Karpas-422 (cell line): Measurements from ENCODE around the gene CELSR1. TPM values are rescaled to one million over a fixed set of nuclear protein-coding genes. Genes with fewer than 3 reads are reported as not detected.
"Not testable (repeated sequence)": the region's sequence is repeated elsewhere in the genome, so short reads cannot be mapped to it uniquely, and the experiment has no call there.

Experiments
- DNase-seq: peaks from one replicate; pipeline ENCODE4 v3.0.0-alpha.2; 2015
- H2AFZ ChIP-seq: fragments of 200-600 bp; sonication (generic); 2 replicates; pipeline ENCODE4 v1.6.1; 2014; ENCODE audit warnings: antibody characterized with exemption, low read length, mixed read lengths
- H3K27ac ChIP-seq: fragments of 200-600 bp; sonication (generic); 2 replicates; pipeline ENCODE4 v1.5.1; 2014; ENCODE audit warnings: mild to moderate bottlenecking, low read length, moderate library complexity
- H3K27me3 ChIP-seq: fragments of 200-600 bp; sonication (generic); 2 replicates; pipeline ENCODE4 v1.6.1; 2014; ENCODE audit warnings: low read length, mixed read lengths
- H3K36me3 ChIP-seq: fragments of 200-600 bp; sonication (generic); 2 replicates; pipeline ENCODE4 v1.6.1; 2014; ENCODE audit warnings: low read length, mixed read lengths; ENCODE audit not compliant: insufficient read depth
- H3K4me1 ChIP-seq: fragments of 200-600 bp; sonication (generic); 2 replicates; pipeline ENCODE4 v1.6.1; 2014; ENCODE audit warnings: mild to moderate bottlenecking, low read length, mixed read lengths
- H3K4me2 ChIP-seq: fragments of 200-600 bp; sonication (generic); 2 replicates; pipeline ENCODE4 v1.6.1; 2014; ENCODE audit warnings: low read length, low read depth, mild to moderate bottlenecking; ENCODE audit not compliant: poor library complexity, severe bottlenecking
- H3K4me3 ChIP-seq: fragments of 200-600 bp; sonication (generic); 2 replicates; pipeline ENCODE4 v1.5.1; 2014; ENCODE audit warnings: mild to moderate bottlenecking, antibody characterized with exemption, low read length, mixed read lengths
- H3K79me2 ChIP-seq: fragments of 200-600 bp; sonication (generic); 2 replicates; pipeline ENCODE4 v1.6.1; 2014; ENCODE audit warnings: mild to moderate bottlenecking, low read length, mixed read lengths
- H3K9ac ChIP-seq: fragments of 200-600 bp; sonication (generic); 2 replicates; pipeline ENCODE4 v1.6.0; 2014; ENCODE audit warnings: low read length
- H3K9me2 ChIP-seq: fragments of 200-600 bp; sonication (generic), shearing (Covaris generic); replicated peaks from 2 replicates; pipeline ENCODE4 v1.6.0; 2014; ENCODE audit warnings: mild to moderate bottlenecking, low read length, moderate library complexity; ENCODE audit not compliant: insufficient read depth
- H3K9me3 ChIP-seq: fragments of 300-700, 200-600 bp; sonication (generic); 2 replicates; pipeline ENCODE4 v1.6.1; 2014; ENCODE audit warnings: low read length, mixed read lengths
- H4K20me1 ChIP-seq: fragments of 200-600 bp; sonication (generic); 2 replicates; pipeline ENCODE4 v1.6.1; 2014; ENCODE audit warnings: mild to moderate bottlenecking, antibody characterized with exemption, low read length, low read depth; ENCODE audit not compliant: insufficient read depth
- total RNA-seq: library from RNA; depleted of rRNA; stranded (reverse); fragments of >200 nt; shearing (Covaris generic); gene quantifications from 2 replicates; pipeline ENCODE4 v1.2.3, GENCODE V29; 2014; ENCODE audit warnings: low replicate concordance

CELSR1 gene
- total RNA-seq, 1 experiment from 2014 or later: 0.11 TPM

DNA sequence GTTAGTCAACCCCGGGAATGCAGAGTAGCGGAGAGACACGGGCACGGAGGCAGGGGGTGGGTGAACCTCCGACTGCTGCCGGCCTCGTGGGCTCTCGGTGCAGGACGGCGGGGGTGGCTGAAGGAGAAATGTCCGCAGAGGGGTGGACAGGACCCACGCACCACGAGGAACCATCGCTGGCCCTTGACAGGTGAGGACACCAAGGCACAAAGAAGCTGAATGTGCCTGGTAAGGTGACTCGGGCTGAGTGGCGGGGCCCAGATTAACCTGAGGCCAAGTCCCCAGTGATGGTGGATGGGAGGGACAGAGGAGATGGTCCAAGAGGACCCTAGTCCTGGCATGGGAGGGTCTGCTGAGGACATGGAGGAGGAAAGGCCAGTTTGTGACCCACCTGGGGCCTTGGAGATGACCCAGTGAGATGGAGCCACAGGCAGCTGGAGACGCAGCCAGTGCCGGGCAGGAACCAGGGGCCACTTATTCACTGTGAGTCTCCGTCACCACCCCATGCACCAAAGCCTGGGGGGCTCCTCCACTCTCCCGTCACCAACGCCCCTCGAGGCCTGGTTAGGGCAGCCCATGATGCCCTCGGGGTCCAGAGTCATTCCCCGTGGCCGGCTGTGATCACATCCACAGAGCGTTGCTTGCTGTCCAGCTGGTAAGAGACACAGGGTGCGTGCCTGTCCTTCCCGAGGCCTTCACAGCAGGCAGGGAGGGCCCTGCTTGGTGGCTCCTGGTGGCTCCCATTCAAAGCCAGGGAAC lies 64.2 kb downstream of the CELSR1 start:
- no peak overlapping the region for H3K4me3 ChIP-seq
- H3K9me3 ChIP-seq: no peaks in the 10 kb centered on the region
- no peak overlapping the region for H3K27ac ChIP-seq
- no peaks in the 10 kb centered on the region for H3K9me2 ChIP-seq
- H2AFZ ChIP-seq: no peak overlapping the region
- no peaks in the 10 kb centered on the region for H4K20me1 ChIP-seq
- no peaks in the 10 kb centered on the region for H3K36me3 ChIP-seq
- no peaks in the 10 kb centered on the region for H3K79me2 ChIP-seq
- no peaks in the 10 kb centered on the region for H3K27me3 ChIP-seq
- no peak for DNase-seq
- no peak overlapping the region for H3K4me2 ChIP-seq
- no peaks in the 10 kb centered on the region for H3K4me1 ChIP-seq
- H3K9ac ChIP-seq: no peak overlapping the region

DNA sequence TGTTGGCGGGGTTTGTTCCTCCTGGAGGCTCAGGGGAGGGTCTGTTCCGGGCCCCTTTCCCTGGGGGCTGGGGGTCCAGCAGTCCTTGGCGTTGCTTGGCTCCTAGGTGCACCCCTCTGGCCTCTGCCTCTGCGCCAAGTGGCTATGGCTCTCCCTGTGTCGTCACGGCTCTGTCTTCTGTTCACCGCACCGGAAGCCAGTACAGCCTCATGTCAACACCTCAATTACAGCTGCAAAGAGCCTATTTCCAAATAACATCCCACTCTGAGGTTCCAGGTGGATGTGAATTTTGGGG lies 64.8 kb downstream of the CELSR1 start:
- H3K9ac ChIP-seq: no peak overlapping the region

DNA sequence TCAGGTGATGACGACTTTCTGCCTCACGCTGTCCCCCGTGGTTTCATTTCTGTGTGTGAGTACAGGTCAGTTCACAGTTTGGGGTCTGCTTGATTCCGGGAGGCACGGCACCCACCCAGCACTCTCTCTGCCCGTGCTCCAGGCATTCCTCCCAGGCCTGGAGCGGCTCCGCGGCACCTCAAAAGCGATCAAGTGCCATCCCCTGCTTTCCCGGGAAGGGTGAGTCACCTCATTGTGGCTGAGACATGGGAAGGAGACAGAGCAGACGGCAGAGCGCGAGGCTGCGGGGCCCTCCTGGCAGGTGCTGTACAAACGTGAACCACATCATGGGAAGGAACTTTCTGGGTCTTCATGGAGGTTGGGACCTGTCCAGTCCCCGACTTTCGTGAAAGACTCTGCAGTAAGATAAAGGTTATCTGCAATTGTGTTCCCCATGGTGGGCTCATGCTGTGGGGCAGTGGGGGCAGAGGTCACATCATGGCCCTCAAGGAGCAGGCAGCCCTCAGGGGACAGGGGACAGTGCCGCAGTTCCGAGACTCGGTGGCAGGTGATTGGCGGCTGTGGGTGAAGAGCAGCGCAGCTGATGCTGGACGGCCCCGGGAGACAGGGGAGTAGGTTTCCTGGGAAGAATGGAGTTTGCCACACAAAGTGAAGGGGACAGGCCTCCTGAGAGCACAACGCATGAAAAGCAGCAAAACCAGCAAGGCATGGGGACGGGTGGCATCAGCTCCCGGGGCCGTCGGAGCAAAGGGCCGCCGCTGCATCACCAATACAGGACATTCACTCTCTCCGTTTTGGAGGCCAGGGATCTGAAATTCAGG lies 65.3 kb downstream of the CELSR1 start:
- Histone ChIP-seq H3K79me2 (no peaks in the 10 kb centered on the region), H4K20me1 (no peaks in the 10 kb centered on the region), H3K4me1 (no peaks in the 10 kb centered on the region), H3K27me3 (no peaks in the 10 kb centered on the region), H3K4me3 (no peak overlapping the region), H3K4me2 (no peak overlapping the region), H2AFZ (no peak overlapping the region), H3K36me3 (no peaks in the 10 kb centered on the region), H3K9me2 (no peaks in the 10 kb centered on the region), H3K9me3 (no peaks in the 10 kb centered on the region), H3K27ac (no peak overlapping the region), H3K9ac (no peak overlapping the region)
- DNase-seq: no peak

More for the DNA sequence above, 64.8 kb downstream of the CELSR1 start:
- Histone ChIP-seq H3K4me3 (no peak overlapping the region), H3K27ac (no peak overlapping the region), H2AFZ (no peak overlapping the region), H3K36me3 (no peaks in the 10 kb centered on the region), H3K4me1 (no peaks in the 10 kb centered on the region), H3K79me2 (no peaks in the 10 kb centered on the region), H3K9me3 (no peaks in the 10 kb centered on the region), H3K27me3 (no peaks in the 10 kb centered on the region), H3K9me2 (no peaks in the 10 kb centered on the region), H4K20me1 (no peaks in the 10 kb centered on the region), H3K4me2 (no peak overlapping the region)
- DNase-seq: no peak

DNA sequence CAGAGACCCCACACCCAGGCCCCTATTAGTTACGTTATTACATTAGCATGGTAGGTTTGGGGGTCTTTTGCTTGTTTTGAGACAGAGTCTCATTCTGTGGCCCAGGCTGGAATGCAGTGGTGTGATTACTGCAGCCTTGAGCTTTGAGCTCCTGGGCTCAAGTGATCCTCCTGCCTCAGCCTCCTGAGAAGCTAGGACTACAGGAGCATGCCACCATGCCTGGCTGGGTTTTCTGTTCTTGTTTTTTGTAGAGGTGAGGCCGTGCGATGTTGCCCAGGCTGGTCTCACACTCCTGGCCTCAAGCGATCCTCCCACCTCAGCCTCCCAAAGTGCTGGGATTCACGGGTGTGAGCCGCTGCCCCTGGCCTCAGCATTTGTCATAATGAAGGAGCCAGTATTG lies 66.1 kb downstream of the CELSR1 start:
- not testable (repeated sequence) for DNase-seq

DNA sequence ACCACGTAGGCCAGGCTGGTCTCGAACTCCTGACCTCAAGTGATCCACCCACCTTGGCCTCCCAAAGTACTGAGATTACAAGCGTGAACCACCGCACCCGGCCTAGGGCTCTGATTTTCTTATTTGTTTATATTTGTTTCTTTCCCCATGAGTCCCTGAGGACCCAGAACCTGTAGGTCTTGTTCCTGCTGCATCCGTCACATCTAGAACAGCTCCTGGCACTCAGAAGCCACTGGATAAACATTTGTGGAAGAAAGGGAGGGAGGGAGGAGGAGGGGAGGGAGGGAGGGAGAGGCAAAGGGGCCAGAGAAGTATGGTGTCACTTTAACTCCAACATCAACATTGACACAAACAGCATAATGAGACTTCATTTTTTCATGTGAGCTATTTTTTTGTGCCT lies 67.7 kb downstream of the CELSR1 start:
- H4K20me1 ChIP-seq: no peaks in the 10 kb centered on the region
- no peaks in the 10 kb centered on the region for H3K79me2 ChIP-seq
- H3K4me2 ChIP-seq: no peak overlapping the region
- no peaks in the 10 kb centered on the region for H3K9me3 ChIP-seq
- H3K9me2 ChIP-seq: no peaks in the 10 kb centered on the region
- no peak overlapping the region for H2AFZ ChIP-seq
- no peaks in the 10 kb centered on the region for H3K36me3 ChIP-seq
- H3K4me1 ChIP-seq: no peaks in the 10 kb centered on the region
- no peak overlapping the region for H3K4me3 ChIP-seq
- no peak overlapping the region for H3K27ac ChIP-seq
- no peak overlapping the region for H3K9ac ChIP-seq
- DNase-seq: no peak
- H3K27me3 ChIP-seq: no peaks in the 10 kb centered on the region

More for the DNA sequence above, 66.1 kb downstream of the CELSR1 start:
- not testable (repeated sequence) for H4K20me1 ChIP-seq, H3K4me2 ChIP-seq, H2AFZ ChIP-seq, H3K9me2 ChIP-seq, H3K4me3 ChIP-seq, H3K27me3 ChIP-seq, H3K9ac ChIP-seq, H3K79me2 ChIP-seq, H3K9me3 ChIP-seq, H3K36me3 ChIP-seq, H3K4me1 ChIP-seq, H3K27ac ChIP-seq

DNA sequence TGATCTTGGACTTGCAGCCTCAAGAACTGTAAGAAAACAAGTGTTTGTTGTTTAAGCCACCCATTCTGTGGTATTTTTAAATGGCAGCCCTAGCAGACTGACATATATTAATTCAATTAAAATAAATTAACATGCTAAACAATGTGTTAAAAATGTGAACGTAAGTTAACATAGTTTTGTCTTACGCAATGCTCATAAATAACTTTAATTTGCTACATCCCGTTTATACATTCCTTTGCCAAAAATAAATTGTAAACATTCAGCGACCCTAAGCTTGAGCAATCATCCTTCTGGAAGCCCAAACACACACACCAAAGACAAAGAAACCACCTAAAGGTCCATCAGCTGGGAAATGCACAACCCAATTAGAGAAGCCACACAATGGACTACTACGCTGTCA lies 70.4 kb downstream of the CELSR1 start:
- H3K79me2 ChIP-seq: no peaks in the 10 kb centered on the region

DNA sequence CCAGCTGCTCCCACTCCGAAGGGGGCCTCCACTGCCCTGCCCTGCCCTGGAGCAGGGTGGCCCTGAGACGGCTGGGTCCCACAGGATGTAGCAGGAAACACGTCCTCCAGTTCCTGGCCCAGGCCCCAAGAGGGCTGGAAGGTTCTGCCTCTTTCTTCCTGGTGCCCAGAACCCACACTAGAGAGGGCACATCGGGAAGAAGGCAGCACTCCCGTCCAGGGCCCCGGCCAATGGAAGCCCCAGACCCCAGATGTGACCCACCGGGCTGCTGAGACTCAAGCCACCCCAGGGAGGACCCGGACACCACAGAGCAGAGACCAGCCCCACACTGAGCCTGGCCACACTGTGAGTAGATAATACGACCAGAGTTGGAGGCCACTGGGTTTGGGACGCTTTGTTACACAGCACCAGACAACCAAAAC lies 71.2 kb downstream of the CELSR1 start:
- Histone ChIP-seq H3K79me2 (no peaks in the 10 kb centered on the region), H3K27ac (no peak overlapping the region), H2AFZ (no peak overlapping the region), H3K9ac (no peak overlapping the region), H3K4me3 (no peak overlapping the region), H3K4me2 (no peak overlapping the region), H3K9me3 (no peaks in the 10 kb centered on the region), H3K9me2 (no peaks in the 10 kb centered on the region), H3K36me3 (no peaks in the 10 kb centered on the region), H3K4me1 (no peaks in the 10 kb centered on the region), H4K20me1 (no peaks in the 10 kb centered on the region), H3K27me3 (no peaks in the 10 kb centered on the region)
- DNase-seq: no peak

More for the DNA sequence above, 70.4 kb downstream of the CELSR1 start:
- Histone ChIP-seq H3K9me3 (no peaks in the 10 kb centered on the region), H3K27ac (no peak overlapping the region), H3K9me2 (no peaks in the 10 kb centered on the region), H3K4me1 (no peaks in the 10 kb centered on the region), H3K4me3 (no peak overlapping the region), H3K36me3 (no peaks in the 10 kb centered on the region), H3K9ac (no peak overlapping the region), H3K27me3 (no peaks in the 10 kb centered on the region), H4K20me1 (no peaks in the 10 kb centered on the region), H2AFZ (no peak overlapping the region), H3K4me2 (no peak overlapping the region)
- no peak for DNase-seq

DNA sequence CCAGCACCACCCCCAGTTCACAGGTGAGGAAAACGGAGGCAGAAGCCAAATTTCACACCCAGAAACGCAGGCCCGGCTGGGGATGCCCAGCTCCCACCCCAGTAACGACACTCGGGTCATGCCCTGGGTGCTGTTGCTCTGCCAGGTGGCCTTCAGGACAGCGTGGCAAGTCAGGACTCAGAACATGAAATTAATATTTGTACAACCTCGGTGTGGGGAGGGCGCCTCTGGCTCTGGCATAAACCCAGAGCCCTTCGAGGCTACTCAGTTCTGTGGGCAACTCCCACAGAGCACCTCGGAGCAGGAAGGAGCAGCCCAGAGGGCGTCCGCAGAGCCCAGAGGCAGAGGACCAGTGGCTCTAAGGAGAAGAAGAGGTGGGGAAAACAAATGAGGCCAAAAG lies 71.6 kb downstream of the CELSR1 start:
- Histone ChIP-seq H3K27me3 (no peaks in the 10 kb centered on the region), H3K79me2 (no peaks in the 10 kb centered on the region), H3K9ac (no peak overlapping the region), H3K4me2 (no peak overlapping the region), H3K4me1 (no peaks in the 10 kb centered on the region), H3K9me2 (no peaks in the 10 kb centered on the region), H3K4me3 (no peak overlapping the region), H2AFZ (no peak overlapping the region), H4K20me1 (no peaks in the 10 kb centered on the region), H3K36me3 (no peaks in the 10 kb centered on the region), H3K9me3 (no peaks in the 10 kb centered on the region), H3K27ac (no peak overlapping the region)
- DNase-seq: no peak
